ENCODE data around the gene KLRD1.
"Not testable (repeated sequence)": the region's sequence is repeated elsewhere in the genome, so short reads cannot be mapped to it uniquely, and the experiment has no call there.

Gene KLRD1, protein sequence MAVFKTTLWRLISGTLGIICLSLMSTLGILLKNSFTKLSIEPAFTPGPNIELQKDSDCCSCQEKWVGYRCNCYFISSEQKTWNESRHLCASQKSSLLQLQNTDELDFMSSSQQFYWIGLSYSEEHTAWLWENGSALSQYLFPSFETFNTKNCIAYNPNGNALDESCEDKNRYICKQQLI

DNA sequence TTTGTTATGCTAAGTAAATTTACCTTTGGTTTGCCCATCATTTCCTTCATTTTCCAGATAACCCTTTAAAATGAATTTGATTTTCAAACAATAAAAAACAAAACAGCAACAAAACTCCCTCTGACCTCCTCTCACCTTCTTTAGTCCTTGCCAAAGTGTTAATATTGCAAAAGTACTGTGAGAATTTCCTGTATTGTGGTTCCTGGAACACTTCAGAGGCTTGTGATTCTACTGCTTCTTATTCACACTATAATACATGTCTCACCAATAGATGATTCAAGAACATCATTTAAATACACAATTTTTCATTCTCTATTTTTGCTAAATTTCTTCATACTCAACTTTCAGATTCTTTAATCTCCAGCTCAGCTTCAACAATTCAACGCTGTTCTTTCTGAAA is at the start of gene KLRD1:
TSS of gene KLRD1 (plus strand) at position 241 of the 400 bp plus-strand sequence. CDS start 208 bp downstream, outside the sequence.
- no peak for DNase-seq

DNA sequence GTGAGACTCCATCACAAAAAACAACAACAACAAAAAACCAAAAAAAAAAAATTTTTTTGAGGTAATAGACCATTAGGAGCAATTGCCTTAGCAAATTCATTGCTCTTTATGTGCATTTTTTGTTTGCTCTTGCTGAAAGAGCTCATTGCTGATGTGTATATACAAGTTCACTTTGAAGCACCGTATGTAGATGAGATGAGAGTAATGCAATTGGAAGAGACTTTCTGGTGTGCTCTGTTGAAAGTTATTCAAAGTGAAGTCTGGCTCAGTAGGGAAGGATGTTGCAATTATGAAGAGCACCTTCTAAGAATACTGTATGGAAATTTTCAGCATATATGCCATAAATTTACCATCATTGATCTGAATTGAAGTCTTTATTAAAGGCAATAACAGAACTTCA is 46.7 kb upstream of the KLRD1 start:
- DNase-seq: no peak

GRCh38 chr12:10268037-10268436 is 39.6 kb upstream of the KLRD1 start:
- no peak for DNase-seq

GRCh38 chr12:10272467-10272866 is 35.2 kb upstream of the KLRD1 start:
- DNase-seq: no peak

DNA sequence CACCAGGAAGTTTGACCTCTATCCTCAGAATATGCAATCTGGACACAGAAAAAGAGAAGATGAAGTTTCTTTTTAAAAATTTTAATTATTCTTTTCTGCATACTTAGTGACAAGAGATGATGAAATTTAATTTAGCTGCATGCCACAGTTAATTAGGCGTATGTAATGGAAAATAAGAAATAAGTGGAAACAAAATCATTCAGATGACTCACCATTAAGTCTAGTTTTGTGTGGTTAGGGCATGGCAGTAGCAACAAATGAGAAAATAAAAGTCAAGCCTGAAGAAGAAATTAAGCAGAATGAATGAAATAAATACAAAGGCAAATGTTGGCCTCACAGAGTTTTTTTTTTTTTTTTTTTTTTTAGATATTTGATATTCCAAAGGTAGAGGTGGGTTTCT is 30.9 kb upstream of the KLRD1 start:
- no peak for DNase-seq

- no peak for DNase-seq
Observed at GRCh38 chr12:10278104-10278503, 29.6 kb upstream of the KLRD1 start.

DNA sequence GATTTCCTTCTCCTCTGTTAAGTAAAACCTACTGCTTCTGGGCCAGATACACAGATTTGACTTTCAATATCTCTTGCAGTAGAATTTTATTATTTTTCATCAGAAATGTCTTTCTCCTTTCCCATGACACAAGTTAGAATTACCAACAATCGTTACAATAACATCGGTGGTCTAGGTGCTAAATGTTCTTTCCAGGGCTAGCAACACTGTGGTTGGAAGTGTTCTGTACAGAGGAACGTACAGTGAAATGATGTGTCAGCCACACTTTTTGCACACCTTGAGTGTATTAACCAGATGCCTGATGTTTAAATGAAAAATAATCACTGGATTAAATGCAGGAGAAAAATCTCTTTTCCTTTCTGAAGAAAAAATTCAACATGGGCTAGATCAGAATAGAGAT is 27.7 kb upstream of the KLRD1 start:
- DNase-seq: no peak

DNA sequence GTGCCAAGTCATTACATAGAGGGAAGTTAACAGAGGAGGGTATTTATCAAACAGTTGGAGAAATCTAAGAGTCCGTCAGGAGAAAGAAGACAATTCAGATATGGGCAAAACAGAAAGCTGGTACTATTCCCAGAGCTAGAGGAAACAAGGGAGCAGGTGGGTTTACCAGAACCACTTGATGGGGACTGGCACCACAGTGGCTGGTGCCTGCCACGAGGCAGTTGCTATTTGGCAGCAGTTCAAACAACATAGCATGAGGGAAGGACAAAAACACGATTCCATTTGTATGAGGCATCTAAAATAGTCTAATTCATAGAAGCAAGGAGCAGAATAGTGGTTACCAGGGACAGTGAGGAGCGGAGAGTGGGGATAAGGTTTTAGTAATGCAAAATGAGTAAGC is 24.6 kb upstream of the KLRD1 start:
- no peak for DNase-seq

DNA sequence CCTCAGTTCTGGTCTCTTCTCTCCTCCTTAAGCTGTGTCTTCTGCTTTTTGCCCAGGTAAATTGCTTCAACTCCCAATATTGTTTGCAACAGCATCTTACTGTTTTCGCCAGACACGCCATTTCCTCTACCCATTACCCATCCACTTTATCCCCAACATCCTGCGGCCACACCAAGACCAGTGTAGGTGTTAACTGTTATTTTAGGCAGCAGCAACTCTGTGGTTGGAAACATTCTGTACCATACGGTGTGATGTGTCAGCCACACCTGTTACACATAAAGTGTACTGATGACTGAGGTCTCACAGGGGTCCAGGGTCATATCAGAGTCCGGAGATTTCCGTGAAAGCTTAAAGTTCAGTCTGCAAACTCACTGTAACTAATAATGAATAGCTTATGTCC is 21.8 kb upstream of the KLRD1 start:
- DNase-seq: no peak

GRCh38 chr12:10289005-10289754 is 18.5 kb upstream of the KLRD1 start:
- no peak for DNase-seq

- no peak for DNase-seq
Observed at GRCh38 chr12:10291030-10291429, 16.6 kb upstream of the KLRD1 start.

- DNase-seq: no peak
Observed at GRCh38 chr12:10293151-10293550, 14.5 kb upstream of the KLRD1 start.

DNA sequence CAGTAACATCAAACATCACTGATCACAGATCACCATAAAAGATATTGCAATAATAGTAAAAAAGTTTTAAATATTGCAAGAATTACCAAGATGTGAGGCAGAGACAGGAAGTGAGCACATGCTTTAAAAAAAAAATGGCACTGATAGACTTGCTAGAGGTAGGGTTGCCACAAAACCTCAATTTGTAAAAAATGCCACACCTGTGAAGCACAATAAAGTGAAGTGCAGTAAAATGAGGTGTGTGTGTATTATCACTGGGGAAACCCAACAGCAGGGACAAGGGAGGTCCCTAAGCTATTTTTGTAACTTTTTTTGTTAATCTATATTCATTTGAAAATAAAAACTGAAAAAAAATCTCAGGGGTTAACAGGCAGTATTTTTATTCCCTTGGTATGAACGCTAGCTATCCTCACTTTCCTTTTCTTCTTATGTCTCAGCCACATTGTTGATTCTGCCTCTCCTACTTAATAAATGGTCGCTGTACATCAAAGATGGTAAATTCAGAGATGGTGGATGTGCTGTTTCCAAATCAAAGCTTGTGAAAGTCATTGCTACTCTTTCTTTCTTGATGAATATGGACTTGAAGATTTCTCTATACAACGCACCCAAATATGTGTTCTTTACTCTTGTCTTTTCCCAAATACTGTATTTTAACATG is 14.0 kb upstream of the KLRD1 start:
- no peak for DNase-seq

GRCh38 chr12:10301103-10301502 is 6.6 kb upstream of the KLRD1 start:
- DNase-seq: no peak

- no peak for DNase-seq
Observed at GRCh38 chr12:10304161-10304574, 3.5 kb upstream of the KLRD1 start.

- no peak for DNase-seq
Observed at GRCh38 chr12:10305411-10305810, 2.3 kb upstream of the KLRD1 start.

DNA sequence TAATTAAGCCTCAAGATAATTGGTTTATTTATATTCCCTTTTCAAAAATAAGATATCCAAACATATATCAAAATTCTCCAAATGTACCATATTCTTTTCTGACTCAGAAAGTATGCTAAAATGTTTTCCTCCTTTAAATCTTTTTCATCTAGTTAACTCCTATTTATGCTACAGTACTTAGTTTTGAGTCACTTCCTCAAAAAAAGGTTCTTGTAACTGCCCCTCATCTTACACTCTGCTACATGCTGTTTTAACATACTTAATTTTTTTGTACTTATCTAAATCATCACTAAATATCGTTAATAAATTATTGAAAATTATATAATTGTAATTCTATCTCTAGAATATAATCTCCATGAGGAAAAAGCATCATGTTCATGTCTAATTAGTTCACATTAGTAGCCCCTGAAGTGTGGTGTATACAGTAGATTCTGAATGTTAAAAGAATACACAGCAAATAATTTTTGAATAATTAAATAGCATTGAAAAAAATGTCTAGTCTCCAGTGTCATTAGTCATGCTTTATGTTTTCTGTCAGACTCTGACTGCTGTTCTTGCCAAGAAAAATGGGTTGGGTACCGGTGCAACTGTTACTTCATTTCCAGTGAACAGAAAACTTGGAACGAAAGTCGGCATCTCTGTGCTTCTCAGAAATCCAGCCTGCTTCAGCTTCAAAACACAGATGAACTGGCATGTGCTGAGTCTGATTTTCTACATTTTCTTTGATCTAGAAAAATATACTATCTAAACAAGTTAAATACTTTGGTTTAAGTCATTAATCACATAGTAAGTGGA is 3.5 kb downstream of the KLRD1 start:
- DNase-seq: no peak

GRCh38 chr12:10319388-10319787 is 11.7 kb downstream of the KLRD1 start:
- no peak for DNase-seq

DNA sequence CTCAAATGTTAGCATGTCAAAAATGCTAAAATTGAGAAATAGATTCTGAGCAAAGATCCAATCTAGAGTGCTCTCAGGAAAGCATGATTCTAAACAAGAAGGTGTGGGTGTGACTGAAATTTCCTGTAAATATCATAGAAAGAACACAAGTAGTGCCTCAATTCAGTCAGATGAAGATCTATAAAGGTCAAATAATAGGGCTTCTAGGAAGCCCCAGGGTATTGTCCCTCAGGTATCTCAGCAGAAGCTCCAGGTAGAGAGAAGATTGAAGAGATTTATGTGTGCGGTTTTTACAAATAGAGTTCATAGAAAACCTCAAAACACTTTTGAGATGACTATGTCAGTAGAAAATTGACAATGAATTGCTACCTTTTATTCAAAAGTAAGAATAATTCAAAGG is 13.0 kb downstream of the KLRD1 start:
- no peak for DNase-seq

DNA sequence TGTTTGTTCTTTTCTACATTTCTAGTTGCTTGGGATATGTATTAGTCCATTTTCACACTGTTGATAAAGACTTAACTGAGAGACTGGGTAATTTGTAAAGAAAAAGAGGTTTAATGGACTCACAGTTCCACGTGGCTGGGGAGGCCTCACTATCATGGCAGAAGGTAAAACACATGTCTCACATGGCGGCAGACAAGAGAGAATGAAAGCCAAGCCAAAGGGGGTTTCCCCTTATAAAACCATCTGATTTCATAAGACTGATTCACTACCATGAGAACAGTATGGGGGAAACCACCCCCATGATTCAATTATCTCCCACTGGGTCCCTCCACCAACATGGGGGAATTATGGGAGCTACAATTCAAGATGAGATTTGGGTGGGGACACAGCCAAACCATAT is 21.0 kb downstream of the KLRD1 start:
- DNase-seq: not testable (repeated sequence)

DNA sequence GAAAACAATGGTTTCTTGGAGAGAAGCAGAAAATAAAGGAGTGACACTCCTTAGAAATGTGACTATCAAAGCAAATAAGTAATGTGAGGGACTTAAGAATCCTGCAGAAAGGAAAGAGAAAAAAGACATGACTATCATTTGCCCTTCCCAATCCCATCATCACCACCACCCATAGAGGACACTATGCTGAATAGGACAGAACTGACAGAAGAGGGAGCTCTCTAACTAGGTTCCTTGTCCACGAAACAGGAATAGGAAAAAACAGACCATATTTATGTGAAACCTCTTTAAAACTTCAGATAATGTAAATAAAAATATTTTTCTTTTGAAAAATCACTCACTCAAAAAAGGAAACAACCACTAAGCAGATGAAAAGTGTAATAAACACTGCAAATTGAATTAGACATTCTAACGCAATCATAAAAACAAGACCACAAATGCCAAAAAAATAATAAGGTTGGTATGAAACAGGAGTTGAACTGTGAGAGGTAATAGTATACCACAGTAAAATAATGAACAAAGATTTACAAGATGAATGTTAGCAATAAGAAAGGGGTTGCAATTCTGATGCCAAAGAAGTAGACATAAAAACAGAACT is 24.1 kb downstream of the KLRD1 start:
- DNase-seq: no peak

- DNase-seq: not testable (repeated sequence)
Observed at GRCh38 chr12:10336196-10336595, 28.5 kb downstream of the KLRD1 start.

- not testable (repeated sequence) for DNase-seq
Observed at GRCh38 chr12:10338470-10338869, 30.8 kb downstream of the KLRD1 start.
